Measurements from ENCODE around the gene TMEM176B.

TMEM176B gene

DNA sequence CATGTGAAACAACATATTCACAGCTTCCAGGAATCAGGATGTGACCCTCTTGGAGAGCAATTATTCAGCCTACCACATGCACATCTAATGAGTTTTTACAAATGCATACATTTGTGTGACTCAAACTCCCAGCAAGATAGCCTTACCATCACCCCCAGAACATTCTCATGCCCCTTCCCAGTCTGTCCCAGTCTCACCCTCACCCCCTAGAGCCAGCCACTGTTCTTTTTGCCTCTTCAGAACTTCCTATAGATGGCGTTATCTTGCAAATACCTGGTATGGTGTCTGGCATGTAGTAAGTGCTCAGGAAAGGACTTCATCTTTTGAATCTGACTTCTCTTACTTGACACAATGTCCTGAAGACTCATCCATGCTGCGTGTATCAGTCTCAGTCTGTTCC lies 28.2 kb upstream of the TMEM176B start:
- H3K4me3 ChIP-seq (ENCODE audit: low read length, poor library complexity, severe bottlenecking) = no peak overlapping the region
- H3K9me3 ChIP-seq (ENCODE audit: insufficient read depth, low read depth, low read length) = no peaks in the 10 kb centered on the region
- H3K4me1 ChIP-seq (ENCODE audit: insufficient read depth, low read length, poor library complexity, severe bottlenecking) = no peaks in the 10 kb centered on the region
- H3K9ac ChIP-seq (ENCODE audit: low read depth, low read length, poor library complexity, severe bottlenecking) = no peak overlapping the region
- no peaks in the 10 kb centered on the region for H3K36me3 ChIP-seq (ENCODE audit: insufficient read depth, low read length)
- no peak overlapping the region for H2AFZ ChIP-seq (ENCODE audit: low read length)
- no peaks in the 10 kb centered on the region for H3K79me2 ChIP-seq (ENCODE audit: insufficient read depth, low read length)
- H3K9me2 ChIP-seq (replicated peaks; ENCODE audit: low read depth, low read length) = no peaks in the 10 kb centered on the region
- no peak for TF ChIP-seq EZH2phosphoT487 (IDR thresholded peaks at IDR 0.05; ENCODE audit: borderline replicate concordance)
- TF ChIP-seq, protein P1, sequence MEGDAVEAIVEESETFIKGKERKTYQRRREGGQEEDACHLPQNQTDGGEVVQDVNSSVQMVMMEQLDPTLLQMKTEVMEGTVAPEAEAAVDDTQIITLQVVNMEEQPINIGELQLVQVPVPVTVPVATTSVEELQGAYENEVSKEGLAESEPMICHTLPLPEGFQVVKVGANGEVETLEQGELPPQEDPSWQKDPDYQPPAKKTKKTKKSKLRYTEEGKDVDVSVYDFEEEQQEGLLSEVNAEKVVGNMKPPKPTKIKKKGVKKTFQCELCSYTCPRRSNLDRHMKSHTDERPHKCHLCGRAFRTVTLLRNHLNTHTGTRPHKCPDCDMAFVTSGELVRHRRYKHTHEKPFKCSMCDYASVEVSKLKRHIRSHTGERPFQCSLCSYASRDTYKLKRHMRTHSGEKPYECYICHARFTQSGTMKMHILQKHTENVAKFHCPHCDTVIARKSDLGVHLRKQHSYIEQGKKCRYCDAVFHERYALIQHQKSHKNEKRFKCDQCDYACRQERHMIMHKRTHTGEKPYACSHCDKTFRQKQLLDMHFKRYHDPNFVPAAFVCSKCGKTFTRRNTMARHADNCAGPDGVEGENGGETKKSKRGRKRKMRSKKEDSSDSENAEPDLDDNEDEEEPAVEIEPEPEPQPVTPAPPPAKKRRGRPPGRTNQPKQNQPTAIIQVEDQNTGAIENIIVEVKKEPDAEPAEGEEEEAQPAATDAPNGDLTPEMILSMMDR (conservative IDR thresholded peaks at IDR 0.05; ENCODE audit: low read length) = peak; percentile 42
- H3F3A ChIP-seq (ENCODE audit: low read depth) = no peaks in the 10 kb centered on the region
- no peaks in the 10 kb centered on the region for H4K20me1 ChIP-seq (ENCODE audit: insufficient read depth, low read length, poor library complexity, severe bottlenecking)
- H3K4me2 ChIP-seq (ENCODE audit: low read depth, low read length, poor library complexity, severe bottlenecking) = no peak overlapping the region
- no peaks in the 10 kb centered on the region for H3K27me3 ChIP-seq (ENCODE audit: insufficient read depth, low read length, poor library complexity, severe bottlenecking)

DNA sequence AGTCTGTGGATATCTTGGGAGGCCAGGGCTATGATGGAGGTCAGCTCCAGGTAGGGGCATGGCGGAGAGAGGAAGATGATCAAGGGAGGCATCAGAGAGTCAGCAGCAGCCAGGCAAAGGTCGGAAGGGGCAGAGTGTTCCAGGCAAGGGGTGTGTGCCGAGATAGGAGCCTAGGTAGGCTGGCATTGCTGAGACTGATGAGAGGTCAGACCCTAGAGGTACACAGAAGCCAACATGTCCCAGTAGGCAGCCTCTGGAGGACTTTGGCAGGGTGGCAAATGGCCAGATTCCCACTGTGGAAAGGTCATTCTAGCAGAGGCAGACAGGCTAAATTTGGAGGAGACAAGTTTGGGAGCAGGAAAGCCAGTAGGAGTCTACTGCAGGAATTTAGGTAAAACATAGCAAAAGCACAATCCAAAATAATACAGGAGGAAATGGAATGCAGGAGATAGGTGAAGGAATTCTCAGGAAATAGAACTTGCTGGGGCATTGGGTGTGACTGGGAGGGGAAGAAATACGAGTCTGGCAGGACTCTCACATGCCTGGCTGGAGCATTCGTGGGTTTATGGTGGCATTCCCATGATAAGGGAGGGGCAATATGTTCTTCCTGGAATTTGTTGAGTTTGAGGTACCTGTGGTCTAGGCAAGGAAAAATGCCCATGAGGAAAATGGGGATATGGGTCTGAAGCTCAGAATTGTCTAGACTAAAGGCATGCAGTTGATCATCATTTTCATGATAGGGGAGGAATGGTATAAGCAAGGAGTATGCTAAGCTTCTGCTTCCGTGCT lies 26.1 kb upstream of the TMEM176B start:
- Histone ChIP-seq H3K27me3 (ENCODE audit: insufficient read depth, low read length, poor library complexity, severe bottlenecking) (no peaks in the 10 kb centered on the region), H3K36me3 (ENCODE audit: insufficient read depth, low read length) (no peaks in the 10 kb centered on the region), H3K79me2 (ENCODE audit: insufficient read depth, low read length) (no peaks in the 10 kb centered on the region), H3K9me2 (replicated peaks; ENCODE audit: low read depth, low read length) (no peaks in the 10 kb centered on the region), H3K4me2 (ENCODE audit: low read depth, low read length, poor library complexity, severe bottlenecking) (no peak overlapping the region), H3K9me3 (ENCODE audit: insufficient read depth, low read depth, low read length) (no peaks in the 10 kb centered on the region), H3K4me1 (ENCODE audit: insufficient read depth, low read length, poor library complexity, severe bottlenecking) (no peaks in the 10 kb centered on the region), H3F3A (ENCODE audit: low read depth) (no peaks in the 10 kb centered on the region), H3K9ac (ENCODE audit: low read depth, low read length, poor library complexity, severe bottlenecking) (no peak overlapping the region), H3K4me3 (ENCODE audit: low read length, poor library complexity, severe bottlenecking) (no peak overlapping the region), H2AFZ (ENCODE audit: low read length) (no peak overlapping the region), H4K20me1 (ENCODE audit: insufficient read depth, low read length, poor library complexity, severe bottlenecking) (no peaks in the 10 kb centered on the region)
- TF ChIP-seq EZH2phosphoT487 (IDR thresholded peaks at IDR 0.05; ENCODE audit: borderline replicate concordance) = no peak
- TF ChIP-seq, protein P1 (conservative IDR thresholded peaks at IDR 0.05; ENCODE audit: low read length) = no peak

DNA sequence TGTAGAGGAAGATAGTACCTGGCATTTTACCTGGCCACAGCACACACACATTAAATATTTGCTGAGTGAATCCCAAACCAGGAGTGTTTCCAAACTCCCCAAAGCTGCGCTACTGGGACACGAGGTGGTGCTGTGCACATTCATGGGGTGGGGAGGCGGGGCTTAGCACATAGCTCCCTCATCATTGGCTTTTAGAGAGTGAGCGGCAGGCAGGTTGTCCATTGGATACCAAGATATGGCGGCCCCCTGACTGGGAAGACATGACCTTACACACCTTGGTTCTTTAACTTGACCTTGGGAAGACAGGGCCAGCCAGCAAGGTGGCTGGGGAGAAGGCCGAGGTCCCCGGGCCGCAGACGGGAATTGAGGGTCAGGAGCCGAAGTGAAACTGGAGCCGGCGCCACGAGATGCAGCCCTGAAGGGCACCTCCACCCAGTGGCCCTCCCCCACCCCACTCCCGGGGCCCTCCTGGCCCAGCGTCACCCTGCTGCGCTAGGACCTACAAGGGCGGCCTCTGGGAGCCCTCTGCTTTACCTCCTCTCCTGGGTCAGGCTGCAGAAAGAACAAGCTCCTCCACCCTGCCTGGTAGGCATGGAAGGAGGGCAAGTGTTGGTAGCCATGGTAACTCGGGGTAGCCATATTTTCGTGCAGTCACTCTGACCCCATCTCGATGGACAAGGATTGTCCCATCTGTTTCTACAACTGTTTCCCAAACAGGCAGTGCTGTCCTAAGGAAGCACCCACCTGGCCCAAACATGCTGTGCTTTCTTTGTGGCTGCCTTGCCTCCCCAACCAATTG lies 24.4 kb upstream of the TMEM176B start:
- no peaks in the 10 kb centered on the region for H4K20me1 ChIP-seq (ENCODE audit: insufficient read depth, low read length, poor library complexity, severe bottlenecking)
- H3K79me2 ChIP-seq (ENCODE audit: insufficient read depth, low read length) = no peaks in the 10 kb centered on the region
- no peak overlapping the region for H3K4me2 ChIP-seq (ENCODE audit: low read depth, low read length, poor library complexity, severe bottlenecking)
- no peaks in the 10 kb centered on the region for H3K27me3 ChIP-seq (ENCODE audit: insufficient read depth, low read length, poor library complexity, severe bottlenecking)
- H3K36me3 ChIP-seq (ENCODE audit: insufficient read depth, low read length) = no peaks in the 10 kb centered on the region
- TF ChIP-seq EZH2phosphoT487 (IDR thresholded peaks at IDR 0.05; ENCODE audit: borderline replicate concordance) = no peak
- TF ChIP-seq, protein P1 (conservative IDR thresholded peaks at IDR 0.05; ENCODE audit: low read length) = no peak
- no peak overlapping the region for H3K4me3 ChIP-seq (ENCODE audit: low read length, poor library complexity, severe bottlenecking)
- H3K9ac ChIP-seq (ENCODE audit: low read depth, low read length, poor library complexity, severe bottlenecking) = no peak overlapping the region
- H3F3A ChIP-seq (ENCODE audit: low read depth) = no peaks in the 10 kb centered on the region
- H3K9me3 ChIP-seq (ENCODE audit: insufficient read depth, low read depth, low read length) = no peaks in the 10 kb centered on the region
- H3K9me2 ChIP-seq (replicated peaks; ENCODE audit: low read depth, low read length) = no peaks in the 10 kb centered on the region
- H3K4me1 ChIP-seq (ENCODE audit: insufficient read depth, low read length, poor library complexity, severe bottlenecking) = no peaks in the 10 kb centered on the region
- H2AFZ ChIP-seq (ENCODE audit: low read length) = no peak overlapping the region

Data from Loucy (cell line).